GM19395 (cell line): Measurements from ENCODE around the gene ARPIN.
"Not testable (repeated sequence)": the region's sequence is repeated elsewhere in the genome, so short reads cannot be mapped to it uniquely, and the experiment has no call there.

Experiments used
- ATAC-seq: cut with Tn5 transposase; IDR thresholded peaks from one replicate; pipeline ENCODE4 v1.9.1; 2021; ENCODE audit warnings: mild to moderate bottlenecking, moderate library complexity; ENCODE audit not compliant: unreplicated experiment

Gene ARPIN

DNA sequence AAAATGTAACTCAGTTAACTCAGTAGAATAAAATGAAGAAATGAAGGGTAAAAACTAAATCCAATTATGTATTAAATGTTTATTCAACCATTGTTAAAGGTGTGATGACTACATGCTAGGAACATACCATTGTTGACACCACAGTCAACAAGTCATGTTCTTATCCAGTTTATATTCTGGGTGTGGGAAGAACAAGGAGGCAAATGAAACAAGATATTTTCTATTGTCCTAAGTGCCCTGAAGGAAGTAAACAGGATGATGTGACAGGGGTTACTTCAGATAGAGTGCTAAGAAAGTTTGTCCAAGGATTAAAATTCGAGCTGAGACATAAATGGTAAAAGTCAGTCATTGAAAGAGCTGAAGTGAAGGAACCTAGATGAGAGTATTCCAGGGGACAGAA lies 32.0 kb downstream of the ARPIN start:
- no peak for ATAC-seq

DNA sequence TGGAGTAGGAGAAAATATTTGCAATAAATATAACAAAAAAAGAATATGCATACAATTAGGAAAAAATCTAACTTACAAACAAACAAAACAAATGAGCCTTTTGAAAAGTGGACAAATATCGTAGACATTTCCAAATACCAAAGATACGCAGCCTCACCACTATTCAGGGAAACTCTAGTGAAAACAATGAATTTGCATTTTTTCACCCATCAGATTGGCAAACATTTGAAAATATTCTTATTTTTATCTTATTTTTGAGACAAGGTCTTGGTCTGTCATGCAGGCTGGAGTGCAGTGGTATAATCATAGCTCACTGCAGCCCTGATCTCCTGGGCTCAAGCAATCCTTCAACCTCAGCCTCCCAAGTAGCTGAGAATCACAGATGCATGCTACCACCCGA lies 34.4 kb downstream of the ARPIN start:
- ATAC-seq = no peak

DNA sequence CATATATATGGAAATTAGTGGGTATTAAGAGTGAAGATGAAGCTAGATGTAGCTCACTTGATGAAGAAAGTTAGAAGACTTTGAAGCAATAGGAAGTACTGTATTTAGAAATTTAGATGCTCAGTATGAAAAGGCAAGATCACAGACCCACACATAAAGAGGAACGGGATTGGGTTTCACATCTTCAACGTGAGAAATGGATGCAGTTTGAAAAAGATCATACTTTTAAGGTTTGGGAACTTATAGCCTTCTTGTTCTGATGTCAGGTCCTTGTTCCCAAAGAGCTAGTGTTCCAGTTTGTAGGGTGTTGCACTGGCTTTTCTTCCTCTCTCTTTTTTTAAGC lies 35.7 kb downstream of the ARPIN start:
- ATAC-seq = no peak

DNA sequence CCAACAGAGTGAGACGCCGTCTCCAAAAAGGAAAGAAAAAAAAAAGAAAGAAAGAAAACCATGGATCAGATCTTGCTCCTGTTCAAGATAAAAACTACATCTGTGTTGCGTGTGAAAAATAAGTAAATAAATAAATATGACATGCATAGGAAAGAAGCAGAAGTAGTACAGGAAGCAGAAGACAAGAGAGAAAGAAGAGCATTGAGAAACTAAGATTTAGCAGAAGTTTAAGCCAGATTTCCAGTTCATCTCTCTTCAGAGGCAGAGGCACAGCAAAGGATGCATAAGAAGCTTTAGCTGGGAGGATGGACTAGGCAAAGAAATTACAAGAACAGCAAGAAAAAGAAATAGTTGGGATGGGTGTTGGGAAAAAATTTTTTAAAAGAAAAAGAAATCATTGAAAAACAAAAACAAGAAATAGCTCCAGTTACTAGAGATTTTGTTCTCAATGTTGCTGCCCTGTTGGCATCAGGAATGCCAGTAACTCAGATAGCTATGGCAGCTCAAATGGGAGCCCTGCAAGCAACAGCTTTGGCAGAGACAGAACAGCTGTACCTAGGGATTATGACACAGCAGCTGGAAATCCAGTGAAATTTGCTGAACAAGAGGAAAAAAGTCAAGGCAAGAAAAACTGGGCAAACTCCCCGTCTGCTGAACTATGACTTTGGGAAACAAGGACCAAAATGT lies 36.2 kb downstream of the ARPIN start:
- no peak for ATAC-seq

DNA sequence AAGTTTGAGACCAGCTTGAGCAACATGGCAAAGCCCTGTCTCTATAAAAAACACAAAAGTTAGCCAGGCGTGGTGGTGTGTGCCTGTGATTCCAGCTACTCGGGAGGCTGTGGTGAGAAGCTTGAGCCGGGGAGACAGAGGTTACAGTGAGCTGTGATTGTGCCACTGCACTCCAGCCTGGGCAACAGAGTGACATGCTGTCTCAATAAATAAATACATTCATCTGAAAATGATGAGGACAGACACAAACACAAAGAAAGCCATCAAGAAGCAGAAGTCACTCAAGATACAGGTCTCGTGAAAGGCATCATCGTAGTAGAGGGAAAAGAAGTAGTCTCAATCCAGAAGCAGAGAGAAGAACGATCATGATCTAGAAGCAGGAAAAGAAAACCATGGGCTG lies 37.0 kb downstream of the ARPIN start:
- no peak for ATAC-seq

DNA sequence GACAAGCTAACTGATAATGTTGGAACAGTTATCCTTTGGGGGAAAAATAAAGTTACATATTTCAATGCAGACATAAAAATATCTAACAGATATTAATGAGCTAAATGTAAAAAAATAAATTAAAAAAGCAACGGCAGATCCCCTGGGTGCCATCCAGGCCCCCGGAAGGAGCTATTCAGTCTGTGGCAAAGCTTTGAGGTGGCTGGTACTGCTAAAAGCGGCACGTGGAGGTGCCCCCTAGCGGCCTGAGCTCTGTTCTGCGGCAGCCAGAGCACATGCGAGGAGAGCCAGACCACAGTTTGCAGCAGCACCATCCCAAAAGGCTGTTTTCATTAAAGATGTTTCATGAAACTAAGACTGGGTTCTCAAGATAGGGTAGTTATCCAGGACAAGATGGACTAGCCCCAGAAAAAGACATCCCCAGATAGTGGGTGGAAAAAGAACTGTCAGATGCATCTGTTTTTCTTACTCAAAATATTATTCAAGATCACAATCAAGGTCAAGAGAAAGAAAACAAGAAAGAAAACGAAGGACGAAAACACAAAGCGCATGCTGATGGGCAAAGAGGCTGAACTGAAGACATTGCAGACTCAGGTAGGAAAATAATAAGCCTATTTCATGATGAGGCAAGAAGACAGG lies 37.7 kb downstream of the ARPIN start:
- peak; percentile 70 for ATAC-seq

DNA sequence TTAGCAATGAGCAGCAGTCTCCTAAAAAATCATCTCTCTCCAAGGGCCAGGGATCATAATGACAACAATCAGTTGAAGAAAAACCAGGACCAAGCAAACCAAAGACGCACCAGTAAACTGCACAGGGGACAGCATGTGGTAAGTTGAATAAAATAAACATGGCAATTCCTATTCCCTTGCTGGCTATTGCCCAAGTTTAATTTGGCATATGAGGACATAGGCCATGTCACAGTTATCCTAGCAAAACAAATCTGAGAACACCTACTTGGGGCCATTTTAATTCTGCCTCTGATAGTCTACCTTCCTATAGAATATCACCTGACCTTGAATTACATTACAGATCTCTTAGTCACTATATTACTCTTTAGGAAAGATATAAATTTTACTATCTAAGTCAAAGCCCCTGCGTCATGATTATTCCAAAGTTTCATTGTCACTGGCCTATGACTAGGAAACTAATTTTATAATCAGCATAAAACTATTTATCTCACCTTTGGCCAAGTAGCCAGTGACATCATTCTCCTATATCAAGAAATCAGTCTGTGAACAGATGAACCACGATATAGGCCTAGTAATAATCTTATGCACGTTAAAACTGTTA lies 42.0 kb downstream of the ARPIN start:
- ATAC-seq = no peak

DNA sequence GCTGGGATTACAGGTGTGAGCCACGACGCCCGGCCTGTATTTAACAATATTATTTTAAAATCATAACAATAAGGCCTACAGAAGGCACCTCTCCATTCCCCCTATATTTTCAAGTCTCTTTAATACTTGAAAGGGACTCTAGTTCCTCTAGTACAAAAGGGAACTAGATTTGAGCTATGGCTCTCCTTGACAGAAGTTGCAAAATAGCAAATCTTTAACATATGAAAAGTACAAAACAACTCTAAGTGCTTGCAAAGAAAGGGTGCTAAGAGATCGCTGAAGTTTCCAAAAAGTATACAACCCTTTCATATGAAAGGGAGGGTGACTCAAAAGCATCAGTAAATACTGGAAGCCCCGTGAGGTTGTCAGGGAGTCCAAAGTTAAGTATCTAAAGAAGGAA lies 42.7 kb downstream of the ARPIN start:
- ATAC-seq = no peak

DNA sequence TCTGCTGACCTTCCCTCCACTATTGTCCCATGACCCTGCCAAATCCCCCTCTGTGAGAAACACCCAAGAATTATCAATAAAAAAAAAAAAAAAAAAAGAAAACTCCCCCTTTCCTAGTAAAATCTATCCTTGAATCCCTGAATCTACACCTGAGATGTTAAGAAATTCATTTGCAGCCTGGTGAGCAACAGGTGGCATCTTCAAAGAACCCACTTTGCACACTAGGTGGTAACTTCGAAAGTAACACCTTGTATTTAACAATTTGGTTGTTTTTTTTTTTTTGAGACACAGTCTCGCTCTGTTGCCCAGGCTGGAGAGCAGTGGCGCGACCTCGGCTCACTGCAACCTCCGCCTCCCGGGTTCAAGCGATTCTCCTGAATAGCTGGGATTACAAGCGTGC lies 43.3 kb downstream of the ARPIN start:
- ATAC-seq = not testable (repeated sequence)

DNA sequence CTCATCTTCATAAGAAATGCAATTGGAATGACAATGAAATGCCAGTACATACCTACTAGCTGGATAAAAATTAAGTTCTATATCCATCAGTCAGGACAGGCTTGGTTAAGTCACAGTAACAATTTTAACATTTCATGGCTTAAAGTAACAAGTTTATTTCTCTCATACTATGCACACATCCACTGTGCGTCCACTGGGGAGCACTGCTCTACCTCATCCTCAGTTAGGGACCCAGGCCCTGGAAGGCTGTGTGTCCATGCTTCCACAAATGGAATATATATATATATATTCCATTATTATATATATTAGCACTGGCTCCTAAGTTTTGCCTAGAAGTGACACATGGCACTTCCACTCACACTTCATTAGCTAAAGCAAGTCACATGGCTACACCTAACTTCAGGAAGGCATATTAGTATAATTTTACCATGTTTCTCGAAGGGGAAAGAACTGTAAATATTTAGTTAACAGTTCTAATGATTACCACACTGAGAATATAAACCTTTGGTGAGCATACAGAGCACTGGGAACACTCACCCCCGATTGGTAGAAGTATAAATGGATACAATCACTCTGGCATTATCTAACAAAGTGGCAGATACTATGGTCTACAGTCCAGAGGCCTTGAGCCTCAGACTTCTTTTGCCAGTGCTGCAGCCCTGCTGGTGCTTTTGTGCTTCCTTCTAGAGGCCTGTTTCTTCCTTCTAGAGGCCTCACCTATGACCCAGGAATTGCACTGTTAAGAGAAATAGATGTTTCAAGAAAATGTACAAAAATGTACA lies 47.6 kb downstream of the ARPIN start:
- ATAC-seq = no peak

DNA sequence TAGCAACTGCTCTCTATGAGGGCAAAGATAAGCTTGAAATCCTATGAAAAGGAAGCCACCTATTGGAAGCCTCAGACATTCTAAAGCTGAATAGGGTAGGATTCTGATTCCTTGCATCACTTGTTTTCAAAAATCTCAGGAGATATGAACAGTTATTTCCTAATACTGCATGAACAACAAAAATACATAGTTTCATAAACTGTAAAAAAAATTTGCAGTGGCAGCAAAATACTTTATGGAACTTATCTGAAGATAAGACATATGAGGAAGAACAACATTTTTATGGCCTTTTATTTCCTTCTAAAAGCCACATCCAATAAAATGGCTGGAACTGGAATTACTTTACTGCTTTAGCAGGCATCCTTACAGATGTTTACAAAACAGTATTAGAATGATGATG lies 48.8 kb downstream of the ARPIN start:
- ATAC-seq = no peak

DNA sequence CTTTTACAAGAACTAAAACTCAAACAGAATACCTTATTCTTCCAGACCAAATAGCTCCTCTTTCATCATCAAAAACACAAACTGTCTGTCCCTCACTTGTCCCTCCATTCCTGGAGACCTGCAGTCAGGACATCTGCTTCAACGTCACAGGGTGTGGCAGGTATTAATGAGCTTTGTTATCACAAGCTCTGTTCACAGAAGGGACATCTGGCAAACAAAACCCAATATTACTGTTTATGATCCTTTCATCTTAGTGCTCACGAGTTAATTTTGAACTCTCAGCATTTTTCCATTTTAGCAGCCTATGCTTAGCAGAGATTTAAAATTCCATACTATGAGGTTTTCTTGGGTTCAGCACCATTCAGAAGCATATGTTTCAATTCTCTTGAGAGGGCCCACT lies 51.9 kb downstream of the ARPIN start:
- ATAC-seq = no peak

DNA sequence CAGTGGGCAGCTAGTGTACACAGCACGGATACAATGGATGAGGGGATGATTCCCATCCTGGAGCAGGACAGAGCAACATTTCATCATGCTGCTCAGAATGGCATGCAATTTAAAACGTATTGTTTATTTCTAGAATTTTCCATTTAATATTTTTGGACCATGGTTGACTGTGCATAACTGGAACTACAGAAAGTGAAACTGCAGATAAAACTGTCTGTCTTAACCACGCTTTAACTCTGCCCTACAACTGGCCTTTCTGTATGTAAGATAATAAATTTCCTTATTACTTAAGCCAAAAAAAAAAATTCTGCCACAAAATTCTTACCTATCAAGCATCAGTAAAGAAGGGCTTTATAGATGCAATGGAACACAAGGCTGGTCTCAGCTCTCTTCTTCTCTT lies 52.3 kb downstream of the ARPIN start:
- no peak for ATAC-seq

DNA sequence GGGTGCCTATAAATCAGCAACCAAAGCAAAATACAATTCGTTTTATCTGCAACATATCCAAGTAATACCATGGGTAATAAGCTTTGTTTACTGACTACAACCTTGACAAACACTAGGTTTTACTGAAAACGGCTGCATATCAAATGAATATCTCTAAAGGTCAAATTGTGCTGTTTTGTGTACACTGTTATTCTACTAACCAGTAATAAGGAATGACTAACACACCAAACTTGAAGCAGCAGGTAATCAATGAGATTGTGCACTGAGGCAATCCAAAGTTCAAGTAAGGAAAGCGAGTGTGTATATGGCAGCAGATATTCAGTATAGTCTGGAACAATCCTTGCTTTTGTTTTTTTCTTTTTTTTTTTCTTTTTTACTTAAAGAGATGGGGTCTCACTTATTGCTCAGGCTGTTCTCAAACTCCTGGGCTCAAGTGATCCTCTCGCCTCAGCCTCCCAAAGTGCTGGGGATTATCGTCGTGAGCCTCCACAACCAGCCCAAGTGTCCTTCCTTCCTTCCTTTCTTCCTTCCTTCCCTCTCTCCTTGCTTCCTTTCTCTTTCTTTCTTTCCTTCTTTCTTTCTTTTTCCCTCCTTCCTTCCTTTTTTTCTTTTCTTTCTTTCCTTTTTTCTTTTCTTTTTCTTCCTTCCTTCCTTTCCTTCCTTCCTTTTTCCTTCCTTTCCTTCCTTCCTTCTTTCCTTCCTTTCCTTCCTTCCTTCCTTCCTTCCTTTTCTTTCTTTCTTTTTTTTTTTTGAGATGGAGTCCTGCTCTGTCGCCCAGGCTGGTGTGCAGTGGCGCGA lies 53.9 kb downstream of the ARPIN start:
- ATAC-seq = no peak

DNA sequence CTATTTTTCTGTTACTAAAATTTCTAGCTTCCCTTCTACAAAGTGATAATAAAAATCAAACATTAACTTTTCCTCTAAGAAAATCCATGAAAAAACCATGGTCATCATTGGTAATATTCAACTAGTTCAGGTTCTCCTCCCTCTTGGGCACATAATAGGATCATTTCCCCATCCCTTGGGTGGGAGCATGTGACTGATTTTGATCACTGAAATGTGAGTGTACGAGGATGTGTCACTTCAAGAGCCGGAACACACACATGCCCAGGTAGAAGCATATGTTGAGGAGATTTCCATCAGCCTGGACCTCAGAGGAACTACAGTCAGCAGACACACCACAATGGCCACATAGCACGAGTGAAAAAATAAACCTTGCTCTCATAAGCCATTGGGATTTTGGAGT lies 55.1 kb downstream of the ARPIN start:
- ATAC-seq = no peak

DNA sequence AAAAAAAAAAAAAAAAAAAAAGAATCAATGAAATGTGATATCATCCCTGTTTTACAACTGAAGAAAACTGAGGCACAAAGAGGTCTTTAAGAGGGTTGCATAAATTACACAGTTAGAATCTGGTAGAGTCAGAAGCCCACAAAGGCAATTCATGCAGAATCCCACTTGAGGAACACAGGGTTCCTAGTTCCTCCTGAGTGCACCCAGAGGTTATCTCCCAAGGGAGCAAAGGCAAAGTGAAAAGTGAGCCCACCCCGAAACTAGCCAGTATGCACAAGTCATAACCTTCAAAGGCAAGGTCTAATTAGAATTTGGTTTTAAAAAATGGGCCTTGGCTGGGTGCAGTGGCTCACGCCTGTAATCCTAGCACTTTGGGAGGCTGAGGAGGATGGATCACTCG lies 56.8 kb downstream of the ARPIN start:
- no peak for ATAC-seq

DNA sequence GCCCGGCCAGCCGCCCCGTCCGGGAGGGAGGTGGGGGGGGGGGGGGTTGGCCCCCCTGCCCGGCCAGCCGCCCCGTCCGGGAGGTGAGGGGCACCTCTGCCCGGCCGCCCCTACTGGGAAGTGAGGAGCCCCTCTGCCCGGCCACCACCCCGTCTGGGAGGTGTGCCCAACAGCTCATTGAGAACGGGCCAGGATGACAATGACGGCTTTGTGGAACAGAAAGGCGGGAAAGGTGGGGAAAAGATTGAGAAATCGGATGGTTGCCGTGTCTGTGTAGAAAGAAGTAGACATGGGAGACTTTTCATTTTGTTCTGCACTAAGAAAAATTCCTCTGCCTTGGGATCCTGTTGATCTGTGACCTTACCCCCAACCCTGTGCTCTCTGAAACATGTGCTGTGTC lies 57.9 kb downstream of the ARPIN start:
- ATAC-seq = not testable (repeated sequence)

DNA sequence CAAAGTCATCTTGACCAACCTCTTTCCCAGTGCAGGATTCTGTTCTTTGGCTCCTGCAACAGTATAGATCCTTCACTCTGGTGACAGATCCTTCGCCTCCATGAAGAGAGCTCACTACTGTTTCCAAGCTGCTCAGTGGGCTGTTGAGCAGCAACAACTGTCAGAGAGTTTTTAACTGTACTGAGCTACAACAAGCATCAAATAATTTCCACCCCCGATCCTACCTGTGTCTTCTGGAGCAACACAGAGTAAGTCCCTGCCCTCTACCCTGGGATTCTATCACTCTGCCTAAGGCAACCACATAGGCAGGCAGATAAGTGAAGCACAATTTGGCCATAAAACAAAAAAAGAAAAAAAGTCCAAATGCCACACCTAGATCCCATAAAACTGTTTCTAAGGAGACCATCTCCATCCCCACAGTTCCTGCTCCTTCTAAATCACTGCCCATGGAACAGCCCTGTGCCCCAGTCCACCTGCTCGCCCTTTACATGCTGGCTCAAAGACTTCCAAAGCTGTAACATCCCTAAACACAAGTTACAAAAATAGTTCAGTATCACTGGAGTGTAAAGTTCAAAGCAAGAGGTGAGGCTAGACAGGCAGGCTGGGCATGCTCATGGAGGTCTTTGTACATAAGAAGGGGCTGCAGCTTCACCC lies 60.3 kb downstream of the ARPIN start:
- ATAC-seq = no peak

DNA sequence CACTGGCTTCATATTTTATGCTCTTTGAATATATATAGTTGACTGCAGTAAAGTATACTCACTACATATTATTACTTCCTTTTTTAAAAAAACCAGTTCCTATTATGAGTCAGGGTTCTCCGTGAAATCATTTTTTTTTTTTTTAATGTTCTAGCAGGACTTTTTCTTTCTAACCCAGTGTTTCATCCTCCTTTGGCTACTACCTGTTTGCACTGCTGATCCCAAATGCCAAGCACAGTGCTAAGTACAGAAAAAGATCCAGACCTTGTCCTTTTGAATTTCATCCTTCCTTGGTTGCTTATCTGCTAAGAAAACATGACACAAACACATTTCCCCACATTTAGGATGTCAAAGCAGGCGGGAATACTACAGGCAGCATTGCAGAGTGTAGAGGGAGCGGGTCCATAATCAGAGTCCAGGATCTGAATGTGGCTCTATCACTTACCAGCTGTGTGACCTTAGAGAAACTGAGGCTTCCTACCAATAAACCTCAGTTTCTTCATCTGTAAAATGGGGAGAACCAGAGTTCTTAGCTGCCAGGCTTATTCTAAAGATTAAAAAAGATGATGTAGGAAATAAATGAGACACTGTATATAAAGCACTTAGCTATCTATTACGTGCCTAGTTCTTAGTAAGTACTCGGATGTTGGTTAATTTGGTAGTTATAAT lies 60.9 kb downstream of the ARPIN start:
- ATAC-seq = peak; percentile 77

DNA sequence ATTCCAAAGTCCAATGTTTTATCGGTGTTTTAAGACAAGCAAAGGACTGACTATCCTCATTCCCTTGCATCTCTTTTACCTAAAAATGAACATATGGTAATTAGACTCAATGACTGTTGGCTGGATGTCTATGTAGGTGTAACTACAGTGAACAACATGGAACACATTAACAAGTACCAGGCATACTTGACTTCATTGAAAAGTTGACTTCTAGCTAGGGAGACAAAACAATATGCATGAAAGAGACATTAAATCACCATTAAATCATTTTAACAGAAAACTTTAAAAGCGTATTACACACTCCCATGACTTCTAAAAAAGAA lies 63.8 kb downstream of the ARPIN start:
- no peak for ATAC-seq
